Central memory CD8-positive, alpha-beta T cell (primary cell): ENCODE measurements around the gene GAS2L2.
"Not testable (repeated sequence)": the region's sequence is repeated elsewhere in the genome, so short reads cannot be mapped to it uniquely, and the experiment has no call there.

ENCODE experiments used
- ATAC-seq: fragments of 150-1000 bp; cut with Tn5 transposase; replicated peaks from 2 replicates; pipeline ENCODE4 v1.10.0; 2022; ENCODE audit warnings: mild to moderate bottlenecking, moderate FRiP score, moderate number of reproducible peaks; ENCODE audit not compliant: poor library complexity, severe bottlenecking; ENCODE audit errors: extremely low read depth
- DNase-seq, 2 donors: peaks; one replicate each; pipeline ENCODE4 v3.0.0; 2021; ENCODE audit warnings: low spot score in 2 of 2
- H3K27ac Mint-ChIP-seq: one replicate; pipeline ENCODE4 v1.8.0; 2022; ENCODE audit warnings: low read depth, mild to moderate bottlenecking, moderate library complexity, mixed read lengths
- H3K27me3 Mint-ChIP-seq: one replicate; pipeline ENCODE4 v1.8.0; 2022; ENCODE audit warnings: mixed read lengths
- H3K36me3 Mint-ChIP-seq: one replicate; pipeline ENCODE4 v1.8.0; 2022; ENCODE audit warnings: mild to moderate bottlenecking, moderate library complexity, mixed read lengths; ENCODE audit not compliant: insufficient read depth
- H3K4me1 Mint-ChIP-seq: one replicate; pipeline ENCODE4 v1.8.0; 2022; ENCODE audit warnings: mixed read lengths
- H3K4me3 Mint-ChIP-seq: one replicate; pipeline ENCODE4 v1.8.0; 2022; ENCODE audit warnings: mild to moderate bottlenecking, moderate library complexity, mixed read lengths
- H3K9me3 Mint-ChIP-seq: one replicate; pipeline ENCODE4 v1.8.0; 2022; ENCODE audit warnings: mixed read lengths

GAS2L2 gene

DNA sequence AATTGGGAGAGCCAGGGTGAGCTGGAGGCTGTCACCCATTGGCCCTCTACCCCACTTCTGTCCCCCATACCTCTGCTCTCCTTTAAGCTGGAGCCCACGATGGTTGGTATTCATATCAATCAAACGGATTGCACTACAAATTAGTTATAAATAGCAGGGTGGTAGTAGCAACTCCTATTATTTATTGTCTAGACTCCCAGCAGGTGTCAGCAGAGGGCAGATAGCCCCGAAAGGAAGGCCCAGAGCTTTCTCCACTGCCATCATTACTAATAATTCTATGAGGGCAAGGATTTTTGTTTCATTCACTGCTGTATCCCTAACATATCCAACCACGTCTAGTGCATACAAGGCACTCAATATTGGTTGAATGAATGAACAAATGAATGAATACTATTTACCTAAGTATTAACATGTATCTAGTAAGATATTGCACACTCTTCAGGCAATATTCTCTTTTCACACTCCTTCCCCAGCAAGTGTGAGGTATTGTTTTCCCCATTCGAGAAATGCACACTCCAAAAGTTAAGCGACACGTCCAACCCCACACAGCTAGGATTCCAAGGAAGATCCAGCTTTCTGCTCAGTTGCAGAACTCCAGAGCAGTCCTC lies 14.0 kb upstream of the GAS2L2 start:
- Mint-ChIP-seq H3K27ac (no peak overlapping the region), H3K9me3 (no peaks in the 10 kb centered on the region), H3K4me3 (no peak overlapping the region), H3K4me1 (peaks cover 8% of the 10 kb centered on the region), H3K27me3 (peaks cover 12% of the 10 kb centered on the region), H3K36me3 (peaks cover 4% of the 10 kb centered on the region)
- DNase-seq (no peak), ATAC-seq (no peak)

- no peak overlapping the region for H3K4me3 Mint-ChIP-seq
- H3K4me1 Mint-ChIP-seq = peaks cover 8% of the 10 kb centered on the region
- peaks cover 5% of the 10 kb centered on the region for H3K36me3 Mint-ChIP-seq
- H3K27ac Mint-ChIP-seq = no peak overlapping the region
- ATAC-seq (no peak), DNase-seq (no peak)
- H3K27me3 Mint-ChIP-seq = peaks cover 8% of the 10 kb centered on the region
- no peaks in the 10 kb centered on the region for H3K9me3 Mint-ChIP-seq
Observed at GRCh38 chr17:35766489-35766877, 13.4 kb upstream of the GAS2L2 start.

DNA sequence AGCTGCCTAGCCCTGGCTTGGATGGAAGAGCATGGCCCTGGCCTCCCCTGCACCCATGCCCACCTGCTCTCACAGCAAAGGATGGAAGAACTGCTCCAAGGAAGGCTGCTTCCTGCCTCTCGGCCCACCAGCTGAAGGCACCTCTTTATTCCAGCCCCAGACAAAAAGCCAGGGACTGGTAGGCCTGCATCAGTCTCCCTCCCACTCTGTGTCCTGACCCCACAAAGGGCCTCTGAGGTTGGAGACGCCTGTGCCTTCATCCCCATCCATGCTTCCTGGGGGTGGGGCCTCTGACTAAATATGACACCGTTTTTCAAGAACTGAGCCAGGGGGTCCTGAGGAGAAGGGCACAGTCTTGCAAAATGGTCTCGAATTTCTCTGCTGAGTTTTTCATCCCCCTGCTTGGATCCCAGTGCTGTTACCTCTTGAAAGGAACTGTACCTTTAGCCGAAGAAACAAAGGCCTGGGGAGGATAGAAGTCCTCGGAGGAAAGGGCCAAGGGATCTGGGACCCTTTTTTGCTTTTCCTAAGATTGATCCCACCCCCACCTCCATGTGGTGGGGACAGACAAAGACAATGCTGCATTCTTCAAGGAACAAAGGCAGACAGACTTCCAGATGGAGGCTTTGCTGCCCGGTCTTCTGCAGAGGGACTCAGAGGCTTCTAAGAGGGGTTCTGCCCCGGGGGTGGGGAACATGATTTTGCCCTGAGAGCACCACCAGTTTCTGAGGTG lies 12.9 kb upstream of the GAS2L2 start:
- Mint-ChIP-seq H3K27me3 (peaks cover 8% of the 10 kb centered on the region), H3K36me3 (peaks cover 6% of the 10 kb centered on the region), H3K4me3 (peak overlapping the region; percentile 83), H3K27ac (no peak overlapping the region), H3K9me3 (no peaks in the 10 kb centered on the region), H3K4me1 (peaks cover 8% of the 10 kb centered on the region)
- no peak for ATAC-seq
- DNase-seq = no peak

GRCh38 chr17:35765086-35765710 lies 12.2 kb upstream of the GAS2L2 start:
- DNase-seq = no peak
- Mint-ChIP-seq H3K4me1 (peaks cover 8% of the 10 kb centered on the region), H3K27ac (peak overlapping the region; percentile 89), H3K27me3 (peaks cover 8% of the 10 kb centered on the region), H3K36me3 (peaks cover 6% of the 10 kb centered on the region), H3K4me3 (peak overlapping the region; percentile 83), H3K9me3 (no peaks in the 10 kb centered on the region)
- ATAC-seq = no peak

- H3K4me3 Mint-ChIP-seq = peak overlapping the region; percentile 83
- H3K9me3 Mint-ChIP-seq = no peaks in the 10 kb centered on the region
- peaks cover 6% of the 10 kb centered on the region for H3K36me3 Mint-ChIP-seq
- peaks cover 8% of the 10 kb centered on the region for H3K4me1 Mint-ChIP-seq
- peaks cover 4% of the 10 kb centered on the region for H3K27me3 Mint-ChIP-seq
- peak overlapping the region; percentile 89 for H3K27ac Mint-ChIP-seq
- ATAC-seq (peak; percentile 88), DNase-seq (peak; percentile 73 to 77)
Observed at GRCh38 chr17:35764123-35764991, 11.3 kb upstream of the GAS2L2 start.

DNA sequence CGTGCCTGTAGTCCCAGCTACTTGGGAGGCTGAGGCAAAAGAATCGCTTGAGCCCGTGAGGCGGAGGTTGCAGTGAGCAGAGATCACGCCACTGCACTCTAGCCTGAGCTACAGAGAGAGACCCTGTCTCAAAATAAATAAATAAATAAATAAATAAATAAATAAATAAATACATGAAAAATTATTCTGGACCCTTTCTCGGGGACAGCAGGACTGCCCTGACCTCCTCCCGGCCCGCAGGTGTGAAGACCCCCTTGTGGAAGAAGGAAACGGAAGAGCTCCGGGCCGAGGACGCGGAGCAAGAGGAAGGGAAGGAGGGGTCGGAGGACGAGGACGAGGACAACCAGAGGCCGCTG lies 10.7 kb upstream of the GAS2L2 start:
- no peak for ATAC-seq
- Mint-ChIP-seq H3K9me3 (no peaks in the 10 kb centered on the region), H3K4me3 (peak overlapping the region; percentile 83), H3K4me1 (peaks cover 8% of the 10 kb centered on the region), H3K27me3 (no peaks in the 10 kb centered on the region), H3K36me3 (peaks cover 6% of the 10 kb centered on the region), H3K27ac (peak overlapping the region; percentile 46)
- DNase-seq = no peak

DNA sequence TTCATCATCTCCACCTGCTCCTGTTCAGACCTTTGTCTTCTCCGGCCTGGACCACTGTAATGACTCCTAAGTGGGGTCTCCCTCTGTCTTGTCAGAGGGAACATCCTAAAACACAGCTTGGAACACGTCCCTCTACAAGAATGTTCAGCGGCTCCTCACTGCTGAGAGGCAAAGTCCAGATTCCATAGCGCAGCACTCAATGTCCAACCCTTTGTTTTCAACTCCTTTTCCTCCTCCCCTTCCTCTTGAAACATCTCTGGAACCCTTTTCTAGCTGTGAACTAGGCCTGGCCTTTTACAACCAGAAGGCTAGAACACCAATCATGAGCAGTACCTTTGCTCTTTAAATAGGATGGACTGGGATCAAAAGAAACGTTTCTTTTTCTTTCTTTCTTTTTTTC lies 8.6 kb upstream of the GAS2L2 start:
- ATAC-seq (no peak), DNase-seq (no peak)
- Mint-ChIP-seq H3K4me1 (peaks cover 8% of the 10 kb centered on the region), H3K27me3 (no peaks in the 10 kb centered on the region), H3K27ac (no peak overlapping the region), H3K9me3 (no peaks in the 10 kb centered on the region), H3K36me3 (peaks cover 6% of the 10 kb centered on the region), H3K4me3 (no peak overlapping the region)

GRCh38 chr17:35760587-35760986 lies 7.5 kb upstream of the GAS2L2 start, which contains the start of gene C17orf50:
TSS of gene C17orf50 (plus strand) at chr17:35760887. CDS start at chr17:35760942, 55 bp downstream.
- Mint-ChIP-seq H3K4me3 (no peak within 1 kb of the TSS), H3K36me3 (peaks cover 5% of the 10 kb centered on the region), H3K4me1 (peaks cover 8% of the 10 kb centered on the region), H3K9me3 (no peaks in the 10 kb centered on the region), H3K27ac (no peak within 1 kb of the TSS), H3K27me3 (no peaks in the 10 kb centered on the region)
- DNase-seq (no peak), ATAC-seq (no peak)

GRCh38 chr17:35757243-35757642 lies 4.2 kb upstream of the GAS2L2 start:
- no peak overlapping the region for H3K4me3 Mint-ChIP-seq
- no peaks in the 10 kb centered on the region for H3K9me3 Mint-ChIP-seq
- DNase-seq (no peak), ATAC-seq (no peak)
- no peaks in the 10 kb centered on the region for H3K4me1 Mint-ChIP-seq
- H3K27me3 Mint-ChIP-seq = peaks cover 13% of the 10 kb centered on the region
- no peak overlapping the region for H3K27ac Mint-ChIP-seq
- H3K36me3 Mint-ChIP-seq = peaks cover 2% of the 10 kb centered on the region

DNA sequence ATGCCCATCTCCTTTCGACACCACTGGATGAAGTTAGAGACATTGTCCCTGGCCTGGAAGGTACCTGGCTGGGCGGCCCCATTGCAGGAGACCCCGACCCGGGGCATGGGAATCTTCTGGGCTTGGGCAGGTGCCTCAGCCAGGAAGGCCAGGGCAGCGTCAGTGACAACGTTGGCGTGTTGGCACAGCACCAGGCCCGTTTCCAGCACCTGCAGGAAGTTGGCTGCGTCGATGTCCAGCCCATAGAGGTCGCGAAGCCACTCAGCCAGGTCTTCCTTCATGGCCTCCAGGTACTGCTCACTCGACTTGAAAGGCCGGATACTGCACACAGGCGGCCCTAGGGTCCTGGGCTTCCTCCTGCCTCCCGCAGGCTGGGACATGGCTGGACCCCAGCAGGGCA lies 568 bp downstream of the GAS2L2 start:
- Mint-ChIP-seq H3K9me3 (no peaks in the 10 kb centered on the region), H3K4me1 (peaks cover 16% of the 10 kb centered on the region), H3K27me3 (peaks cover 54% of the 10 kb centered on the region), H3K27ac (no peak overlapping the region), H3K4me3 (no peak overlapping the region), H3K36me3 (no peaks in the 10 kb centered on the region)
- DNase-seq (no peak), ATAC-seq (no peak)

DNA sequence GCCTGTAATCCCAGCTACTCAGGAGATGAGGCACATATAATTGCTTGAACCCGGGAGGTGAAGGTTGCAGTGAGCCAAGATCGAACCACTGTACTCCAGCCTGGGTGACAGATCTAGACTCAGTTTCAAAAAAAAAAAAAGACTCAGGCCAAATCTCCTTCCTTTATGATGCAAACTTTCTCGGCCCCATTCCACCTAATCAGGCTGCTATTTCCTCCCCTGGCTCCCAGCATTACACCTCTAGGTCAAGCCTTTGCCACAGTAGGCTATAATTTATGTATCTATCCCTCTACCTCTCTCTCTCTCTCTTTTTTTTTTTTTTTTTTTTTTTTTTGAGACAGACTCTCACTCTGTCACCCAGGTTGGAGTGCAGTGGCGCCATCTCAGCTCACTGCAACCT lies 1.5 kb downstream of the GAS2L2 start:
- DNase-seq, H3K36me3 Mint-ChIP-seq, H3K9me3 Mint-ChIP-seq, H3K4me3 Mint-ChIP-seq, ATAC-seq, H3K27ac Mint-ChIP-seq: not testable (repeated sequence)
- peaks cover 54% of the 10 kb centered on the region for H3K27me3 Mint-ChIP-seq
- peaks cover 16% of the 10 kb centered on the region for H3K4me1 Mint-ChIP-seq

DNA sequence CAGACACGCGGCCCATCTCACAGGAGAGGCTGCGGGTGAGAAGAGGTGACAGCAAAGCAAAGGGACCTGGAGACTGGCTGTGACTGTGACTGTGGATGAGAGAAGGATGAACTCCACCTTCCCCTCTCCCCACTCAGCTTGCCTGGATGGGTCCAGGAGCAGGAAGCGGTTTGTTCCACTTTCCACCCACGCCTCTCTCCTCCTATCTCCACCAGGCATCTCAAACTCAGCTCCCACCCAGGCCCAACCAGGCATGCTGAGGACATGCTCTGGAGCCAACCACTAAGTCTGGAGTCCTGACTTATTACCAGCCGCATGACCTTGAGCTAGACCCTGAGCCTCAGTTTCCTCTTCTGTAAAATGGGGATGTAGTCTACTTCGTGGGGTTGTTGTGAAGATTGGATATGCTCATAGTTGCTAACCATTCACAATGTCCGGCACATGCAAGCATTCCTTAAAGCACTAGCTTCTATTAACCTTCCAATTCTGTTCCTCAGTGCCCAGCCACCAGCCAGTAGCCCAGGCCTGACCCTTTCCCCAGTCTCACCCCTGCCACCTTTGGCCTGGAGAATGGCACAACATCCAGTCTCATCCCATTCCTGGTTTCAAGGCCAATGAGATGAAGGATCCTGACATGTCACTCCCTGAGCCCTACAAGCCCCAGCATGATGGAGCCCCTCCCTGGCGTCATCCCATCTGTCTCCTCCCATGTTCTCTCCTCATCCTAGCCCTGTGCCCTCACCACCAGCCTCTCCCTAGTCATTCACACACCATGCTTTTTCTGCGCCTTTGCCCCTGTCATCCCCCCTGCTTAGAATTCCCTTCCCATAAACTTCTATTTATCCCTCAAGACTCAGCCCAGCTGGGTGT lies 2.3 kb downstream of the GAS2L2 start:
- ATAC-seq (no peak), DNase-seq (no peak)
- H3K4me3 Mint-ChIP-seq = no peak overlapping the region
- peaks cover 54% of the 10 kb centered on the region for H3K27me3 Mint-ChIP-seq
- H3K4me1 Mint-ChIP-seq = peaks cover 16% of the 10 kb centered on the region
- H3K27ac Mint-ChIP-seq = no peak overlapping the region
- H3K36me3 Mint-ChIP-seq = no peaks in the 10 kb centered on the region
- no peaks in the 10 kb centered on the region for H3K9me3 Mint-ChIP-seq
